Mesodermal cell (in vitro differentiated cells): ENCODE results near the gene BUD13.

ENCODE experiments used
- H3K27ac ChIP-seq: 2 replicates; pipeline ENCODE4 v1.7.0; 2013; ENCODE audit warnings: mild to moderate bottlenecking, low read depth, low read length, moderate library complexity; ENCODE audit not compliant: severe bottlenecking
- H3K36me3 ChIP-seq: 2 replicates; pipeline ENCODE4 v1.7.1; 2013; ENCODE audit warnings: mild to moderate bottlenecking, low read length, moderate library complexity; ENCODE audit not compliant: control insufficient read depth, insufficient read depth
- H3K4me1 ChIP-seq: one replicate; pipeline ENCODE4 v1.7.1; 2013; ENCODE audit warnings: mild to moderate bottlenecking, low read length; ENCODE audit not compliant: insufficient read depth, control insufficient read depth, poor library complexity, severe bottlenecking
- H3K4me3 ChIP-seq: 2 replicates; pipeline ENCODE4 v1.7.0; 2013; ENCODE audit warnings: low read length, control low read depth, mild to moderate bottlenecking; ENCODE audit not compliant: insufficient read depth, poor library complexity, severe bottlenecking; ENCODE audit errors: extremely low read depth
- H3K9me3 ChIP-seq: 2 replicates; pipeline ENCODE4 v1.7.1; 2013; ENCODE audit warnings: mild to moderate bottlenecking, low read length, moderate library complexity; ENCODE audit not compliant: control insufficient read depth
- WGBS, 2 experiments: methylation state at CpG; one replicate each; pipeline ENCODE4 v1.1.5; 2013; ENCODE audit warnings: missing lambda C conversion rate in 2 of 2; ENCODE audit not compliant: insufficient coverage in 2 of 2; 5-methylcytosine and 5-hydroxymethylcytosine counted together

The BUD13 gene

DNA sequence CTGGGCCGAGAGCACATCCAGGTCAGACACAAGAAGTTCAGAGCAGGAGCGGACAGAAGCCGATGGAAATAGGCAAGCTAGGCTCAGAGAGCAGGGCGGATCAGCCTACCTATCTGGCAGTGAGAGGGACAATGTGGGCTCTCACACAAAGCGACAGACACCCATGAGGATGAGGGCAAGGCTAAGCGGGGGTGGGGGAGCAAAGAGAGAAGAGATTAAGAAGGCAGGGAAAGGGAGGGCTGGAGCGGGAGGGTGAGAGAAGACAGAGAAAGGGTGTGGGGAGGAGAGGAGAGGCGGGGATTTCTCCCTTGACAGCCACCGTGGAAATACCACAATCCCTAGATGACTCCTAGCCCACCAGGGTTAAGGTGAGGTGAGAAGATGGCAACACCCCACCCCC, 57.9 kb downstream of the BUD13 start:
- no peaks in the 10 kb centered on the region for H3K4me1 ChIP-seq
- H3K27ac ChIP-seq, result no peak overlapping the region
- H3K4me3 ChIP-seq, result no peak overlapping the region
- H3K9me3 ChIP-seq, result no peaks in the 10 kb centered on the region
- WGBS, 2 experiments, result 86 to 90% methylated on average over 6 to 7 of the region's 9 CpGs
- no peaks in the 10 kb centered on the region for H3K36me3 ChIP-seq

DNA sequence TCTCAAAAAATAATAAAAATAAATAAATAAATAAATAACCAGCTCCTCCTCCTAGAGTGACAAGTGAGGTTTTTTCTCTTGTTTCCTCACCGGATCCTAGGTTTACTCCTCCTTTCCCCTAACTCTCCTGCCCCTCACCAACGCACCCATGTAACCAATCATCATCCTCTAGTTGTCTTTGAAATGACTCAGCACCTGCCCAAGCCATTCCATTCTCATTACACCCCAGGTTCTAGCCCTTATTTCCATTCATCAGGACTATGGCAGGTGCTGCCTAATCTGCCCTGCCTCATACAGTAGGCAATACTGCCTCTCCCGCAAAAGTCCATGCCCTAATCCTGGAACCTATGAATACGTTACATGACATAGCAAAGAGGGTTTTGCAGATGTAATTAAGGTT, 60.4 kb downstream of the BUD13 start:
- 88 to 100% methylated on average over 2 of the region's 4 CpGs for WGBS, 2 experiments

DNA sequence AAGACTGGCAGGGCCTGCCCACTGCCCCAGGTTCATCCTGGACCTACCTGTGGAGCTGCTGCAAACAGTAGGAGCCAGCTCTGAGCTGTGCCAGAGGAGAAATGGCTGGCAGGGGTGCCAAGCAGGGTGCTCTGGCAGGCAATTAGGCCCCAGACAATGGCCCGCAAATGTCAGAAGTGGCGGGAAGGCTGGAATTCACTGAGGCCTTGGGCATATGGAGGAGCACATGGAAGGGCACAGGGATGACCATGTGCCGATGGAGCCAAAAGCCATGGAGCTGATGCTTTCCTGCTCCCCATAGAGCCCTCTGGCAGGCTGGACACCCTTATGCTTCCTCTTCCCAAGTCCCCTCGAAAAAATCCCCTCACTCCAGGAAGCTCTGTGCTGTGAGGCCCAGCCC, 62.0 kb downstream of the BUD13 start:
- H3K9me3 ChIP-seq, result no peaks in the 10 kb centered on the region
- no peaks in the 10 kb centered on the region for H3K4me1 ChIP-seq
- no peak overlapping the region for H3K27ac ChIP-seq
- 87 to 94% methylated on average over 3 to 4 of the region's 4 CpGs for WGBS, 2 experiments
- H3K4me3 ChIP-seq, result no peak overlapping the region
- H3K36me3 ChIP-seq, result no peaks in the 10 kb centered on the region

More for the DNA sequence above, 60.4 kb downstream of the BUD13 start:
- no peaks in the 10 kb centered on the region for H3K9me3 ChIP-seq
- H3K36me3 ChIP-seq, result no peaks in the 10 kb centered on the region
- H3K4me1 ChIP-seq, result no peaks in the 10 kb centered on the region
- H3K4me3 ChIP-seq, result no peak overlapping the region
- no peak overlapping the region for H3K27ac ChIP-seq

DNA sequence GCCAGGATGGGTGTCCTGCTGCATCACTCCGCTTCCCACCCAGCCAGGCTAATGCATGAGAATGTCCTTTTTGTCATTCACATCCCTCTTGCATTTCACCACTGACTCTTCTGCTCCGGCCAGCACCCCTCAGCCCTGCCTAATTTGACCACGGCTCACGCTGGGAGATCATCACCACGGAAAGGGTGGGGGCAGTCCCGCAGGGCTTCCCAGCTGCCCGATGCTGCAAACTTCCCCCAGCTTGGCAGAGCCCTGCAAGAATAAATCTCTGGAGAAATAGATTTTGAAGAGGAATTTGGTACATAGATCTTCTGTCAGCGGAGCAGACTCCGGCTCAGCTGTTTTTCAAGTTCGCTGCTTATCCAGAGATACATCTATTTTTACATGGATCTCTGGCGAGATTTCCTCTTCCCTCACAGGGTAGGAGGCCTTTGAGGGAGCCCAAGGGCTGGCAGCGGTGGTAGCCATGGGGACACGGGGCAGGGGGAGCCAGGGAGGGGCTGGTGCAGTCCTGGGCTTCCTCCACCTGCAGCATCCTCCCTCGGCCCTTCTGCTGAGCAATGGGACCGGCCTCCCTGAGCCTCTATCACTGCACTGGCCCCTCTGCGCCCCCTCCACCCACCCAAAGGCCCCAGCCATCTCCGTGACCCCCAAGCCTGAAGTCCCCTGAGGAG, 62.6 kb downstream of the BUD13 start:
- no peaks in the 10 kb centered on the region for H3K36me3 ChIP-seq
- WGBS, 2 experiments, result 35 to 40% methylated on average over 12 to 13 of the region's 17 CpGs
- H3K4me3 ChIP-seq, result no peak overlapping the region
- H3K9me3 ChIP-seq, result no peaks in the 10 kb centered on the region
- H3K4me1 ChIP-seq, result no peaks in the 10 kb centered on the region
- H3K27ac ChIP-seq, result no peak overlapping the region

DNA sequence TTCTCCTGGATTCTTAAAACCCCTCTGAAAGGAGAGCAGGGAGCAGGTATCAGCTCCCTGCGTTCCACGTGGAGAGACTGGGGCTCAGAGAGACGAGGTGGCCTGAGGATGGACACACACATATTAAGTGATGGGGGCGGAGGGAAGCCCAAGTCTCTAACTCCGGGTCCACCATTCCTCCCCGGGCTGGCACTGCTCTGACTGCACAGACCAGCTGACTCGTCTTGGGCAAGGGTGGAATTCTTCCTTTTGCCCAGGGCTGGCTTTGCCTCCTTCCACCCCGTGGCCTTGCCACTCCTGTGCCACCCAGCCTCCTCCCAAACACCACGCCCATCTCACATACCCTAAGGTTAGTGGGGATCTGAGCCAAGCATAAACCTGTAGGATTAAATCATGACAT, 65.0 kb downstream of the BUD13 start:
- WGBS, 2 experiments, result 89 to 95% methylated on average over 3 to 9 of the region's 9 CpGs
- no peaks in the 10 kb centered on the region for H3K36me3 ChIP-seq

DNA sequence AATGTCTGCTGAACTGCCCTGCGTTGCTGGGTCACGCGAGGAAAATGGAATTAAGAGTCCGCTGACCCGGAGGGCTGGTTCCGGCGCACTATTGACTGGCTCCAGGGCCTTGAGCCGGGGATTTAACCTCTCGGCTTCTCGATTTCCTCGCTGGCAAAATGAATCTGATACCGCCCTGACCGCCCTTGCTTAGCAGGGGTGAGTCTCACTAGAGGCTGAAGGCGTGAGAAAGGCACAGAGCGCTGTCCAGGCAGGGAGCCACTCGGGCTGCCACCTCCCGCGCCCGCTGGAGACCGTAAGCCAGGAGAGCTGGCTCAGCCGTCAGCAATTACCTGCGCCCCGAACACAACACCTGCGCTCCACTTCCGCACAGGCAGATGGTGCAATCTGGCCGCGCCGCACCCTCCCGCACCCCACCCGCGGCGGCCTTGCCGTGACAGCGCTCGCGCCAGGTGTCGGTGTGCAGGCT, 65.6 kb downstream of the BUD13 start:
- no peak overlapping the region for H3K4me3 ChIP-seq
- H3K27ac ChIP-seq, result no peak overlapping the region
- no peaks in the 10 kb centered on the region for H3K9me3 ChIP-seq
- H3K36me3 ChIP-seq, result no peaks in the 10 kb centered on the region
- peaks cover 4% of the 10 kb centered on the region for H3K4me1 ChIP-seq
- WGBS, 2 experiments, result 91 to 95% methylated on average over 35 to 37 of the region's 37 CpGs

More for the DNA sequence above, 65.0 kb downstream of the BUD13 start:
- no peaks in the 10 kb centered on the region for H3K9me3 ChIP-seq
- no peak overlapping the region for H3K27ac ChIP-seq
- H3K4me3 ChIP-seq, result no peak overlapping the region
- H3K4me1 ChIP-seq, result peaks cover 4% of the 10 kb centered on the region

DNA sequence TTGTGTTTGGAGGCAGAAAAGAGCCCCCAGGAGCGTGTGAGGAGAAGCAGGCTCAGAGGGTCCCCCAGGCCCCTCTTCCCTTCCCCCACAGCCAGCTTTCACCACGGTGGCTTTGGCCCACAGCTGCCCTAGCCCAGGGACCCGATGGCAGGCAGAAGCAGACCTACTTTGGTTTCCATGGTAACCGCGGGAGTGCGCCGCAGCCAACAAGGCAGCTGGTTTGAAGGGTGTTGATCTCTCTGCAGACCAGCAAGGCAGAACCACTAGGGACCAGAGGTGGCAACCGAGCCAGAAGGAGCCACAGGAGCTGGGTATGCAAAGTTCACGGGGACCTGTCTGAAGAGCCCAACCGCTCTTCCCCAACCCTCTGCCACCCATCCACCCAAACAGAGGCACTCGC, 69.4 kb downstream of the BUD13 start:
- H3K4me3 ChIP-seq, result no peak overlapping the region
- H3K27ac ChIP-seq, result peak overlapping the region; percentile 0
- no peaks in the 10 kb centered on the region for H3K9me3 ChIP-seq
- H3K36me3 ChIP-seq, result no peaks in the 10 kb centered on the region
- peaks cover 4% of the 10 kb centered on the region for H3K4me1 ChIP-seq
- 43 to 59% methylated on average over 9 to 11 of the region's 11 CpGs for WGBS, 2 experiments

DNA sequence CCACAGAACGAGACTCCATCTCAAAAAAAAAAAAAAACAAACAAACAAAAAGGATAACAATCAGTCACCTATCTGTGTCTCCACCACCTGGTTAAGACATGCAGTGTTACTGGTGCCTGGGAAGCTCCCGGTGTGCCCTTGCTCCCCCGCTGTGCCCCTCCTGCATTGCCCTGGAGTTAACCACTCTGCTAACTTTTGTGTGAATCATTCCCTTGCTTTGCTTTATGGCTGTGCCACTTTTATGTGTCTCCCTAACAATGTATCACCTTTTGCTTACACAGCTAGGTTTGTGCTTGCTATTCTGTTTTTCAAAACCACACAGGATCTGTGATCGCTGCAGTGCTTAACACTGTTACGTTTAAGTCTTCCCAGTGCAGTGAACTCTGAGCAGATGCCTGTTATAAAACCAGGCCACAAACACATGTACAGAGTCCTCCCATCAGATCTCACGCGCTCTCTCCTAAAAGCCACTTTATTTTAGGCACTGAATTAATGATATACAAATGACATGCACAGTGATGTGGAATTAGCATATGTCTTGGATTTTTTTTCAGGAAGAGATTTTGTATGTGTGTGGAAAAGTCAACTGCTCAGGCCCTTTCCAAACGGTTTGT, 69.9 kb downstream of the BUD13 start:
- Histone ChIP-seq H3K27ac (peak overlapping the region; percentile 0), H3K4me1 (peaks cover 4% of the 10 kb centered on the region), H3K9me3 (no peaks in the 10 kb centered on the region), H3K36me3 (no peaks in the 10 kb centered on the region), H3K4me3 (no peak overlapping the region)
- 63 to 83% methylated on average over 3 to 5 of the region's 8 CpGs for WGBS, 2 experiments

DNA sequence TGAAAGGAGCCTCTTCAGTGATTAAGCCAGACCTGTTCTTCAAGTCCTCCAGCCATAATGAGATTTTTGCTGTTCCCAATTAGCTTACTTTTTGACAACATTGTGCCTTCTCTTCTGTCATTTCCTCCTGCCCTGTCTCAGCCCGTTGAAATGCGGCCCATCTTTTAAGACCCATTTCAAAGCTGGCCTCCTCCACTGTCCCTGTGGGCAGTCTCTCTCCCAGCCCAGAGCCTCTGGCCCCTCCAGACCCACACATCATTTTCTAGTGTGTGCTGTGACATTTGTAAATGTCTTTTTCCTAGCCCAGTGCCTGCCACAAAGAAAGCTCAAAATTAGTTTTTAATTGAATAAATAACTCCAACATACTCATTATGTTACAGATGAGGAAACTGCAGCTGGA, 70.9 kb downstream of the BUD13 start:
- WGBS, 2 experiments, result 79 to 89% methylated on average over 2 of the region's 2 CpGs
- Histone ChIP-seq H3K9me3 (no peaks in the 10 kb centered on the region), H3K27ac (no peak overlapping the region), H3K4me1 (peaks cover 4% of the 10 kb centered on the region), H3K4me3 (no peak overlapping the region), H3K36me3 (no peaks in the 10 kb centered on the region)

DNA sequence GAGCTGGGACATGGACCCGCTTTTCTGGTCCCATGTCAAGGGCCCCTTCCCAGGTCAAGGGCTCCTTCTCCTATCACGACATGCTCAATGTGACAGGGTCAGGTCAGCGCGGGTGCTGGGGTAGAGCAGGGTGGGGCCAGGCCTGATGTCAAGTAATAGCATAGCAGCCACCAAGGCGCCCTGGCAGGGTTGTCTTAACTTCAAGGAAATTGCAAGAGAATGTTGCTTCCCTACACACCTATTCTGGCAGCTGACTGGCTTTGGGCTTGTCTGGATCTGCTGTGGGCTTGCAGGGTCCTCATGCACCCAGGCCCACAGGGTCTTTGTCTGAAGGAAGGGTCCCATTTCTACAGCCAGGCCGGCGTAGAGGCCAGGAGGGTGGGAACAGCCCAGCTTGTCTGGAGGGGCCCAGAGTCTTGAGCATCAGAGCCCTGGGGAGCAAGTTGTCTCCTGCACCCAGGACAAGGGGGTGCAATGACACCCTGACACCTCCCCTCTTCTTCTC, 71.4 kb downstream of the BUD13 start:
- Histone ChIP-seq H3K27ac (no peak overlapping the region), H3K4me3 (no peak overlapping the region), H3K9me3 (no peaks in the 10 kb centered on the region), H3K4me1 (peaks cover 6% of the 10 kb centered on the region), H3K36me3 (no peaks in the 10 kb centered on the region)
- WGBS, 2 experiments, result 86 to 95% methylated on average over 5 to 7 of the region's 7 CpGs
